GM23338 (cell line): Measurements from ENCODE around the gene TOX2. TPM values are rescaled to one million over a fixed set of nuclear protein-coding genes. Genes with fewer than 3 reads are reported as not detected.

Experiments
- ATAC-seq: fragments of 200-7000 bp; cut with Tn5 transposase; 3 replicates; pipeline ENCODE4 v1.9.1; 2020
- DNase-seq: peaks from one replicate; pipeline ENCODE4 v3.0.0-alpha.2; 2015; ENCODE audit warnings: low spot score
- H2AFZ ChIP-seq: fragments of 200-600 bp; sonication (generic); 2 replicates; pipeline ENCODE4 v1.8.0; 2016; ENCODE audit warnings: antibody characterized with exemption, mild to moderate bottlenecking, moderate library complexity
- H3F3A ChIP-seq: fragments of 200-600 bp; sonication (generic); replicated peaks from 2 replicates; pipeline ENCODE4 v1.8.0; 2017; ENCODE audit warnings: antibody characterized with exemption, mixed run types, low read depth
- H3K27ac ChIP-seq: fragments of 200-600 bp; sonication (generic); 2 replicates; pipeline ENCODE4 v1.6.1; 2016; ENCODE audit warnings: low read depth
- H3K27me3 ChIP-seq: fragments of 200-600 bp; sonication (generic); 2 replicates; pipeline ENCODE4 v1.8.0; 2016; ENCODE audit warnings: mild to moderate bottlenecking, mixed run types, moderate library complexity; ENCODE audit not compliant: insufficient read depth
- H3K36me3 ChIP-seq: fragments of 200-600 bp; sonication (generic); 2 replicates; pipeline ENCODE4 v1.8.0; 2016; ENCODE audit warnings: mild to moderate bottlenecking; ENCODE audit not compliant: insufficient read depth
- H3K4me1 ChIP-seq: fragments of 200-600 bp; sonication (generic); 2 replicates; pipeline ENCODE4 v1.8.0; 2016; ENCODE audit warnings: mild to moderate bottlenecking, moderate library complexity; ENCODE audit not compliant: insufficient read depth
- H3K4me2 ChIP-seq: fragments of 200-600 bp; sonication (generic); 2 replicates; pipeline ENCODE4 v1.7.1; 2017; ENCODE audit warnings: mixed run types
- H3K4me3 ChIP-seq: fragments of 200-600 bp; sonication (generic); 2 replicates; pipeline ENCODE4 v1.6.1; 2016; ENCODE audit warnings: mixed run types
- H3K79me2 ChIP-seq: fragments of 200-600 bp; sonication (generic); replicated peaks from 2 replicates; pipeline ENCODE4 v1.8.0; 2017; ENCODE audit warnings: mild to moderate bottlenecking; ENCODE audit not compliant: insufficient read depth
- H3K9me2 ChIP-seq: fragments of 200-600 bp; sonication (generic); 2 replicates; pipeline ENCODE4 v1.8.0; 2017; ENCODE audit not compliant: insufficient read depth
- H4K20me1 ChIP-seq: fragments of 200-600 bp; sonication (generic); replicated peaks from 2 replicates; pipeline ENCODE4 v1.8.0; 2017; ENCODE audit warnings: mild to moderate bottlenecking; ENCODE audit not compliant: insufficient read depth
- H3K27ac Mint-ChIP-seq: 2 replicates; pipeline ENCODE4 v1.8.0; 2020; ENCODE audit warnings: inconsistent platforms, mild to moderate bottlenecking, moderate library complexity, mixed read lengths
- H3K27me3 Mint-ChIP-seq: 3 replicates; pipeline ENCODE4 v1.8.0; 2022; ENCODE audit warnings: low read depth, mild to moderate bottlenecking, moderate library complexity, mixed read lengths, inconsistent platforms; ENCODE audit not compliant: insufficient read depth, poor library complexity
- H3K36me3 Mint-ChIP-seq: 3 replicates; pipeline ENCODE4 v1.8.0; 2021; ENCODE audit warnings: low read depth, mild to moderate bottlenecking, inconsistent platforms, moderate library complexity, mixed read lengths
- H3K4me1 Mint-ChIP-seq: 3 replicates; pipeline ENCODE4 v1.8.0; 2020; ENCODE audit warnings: mild to moderate bottlenecking, inconsistent platforms, mixed read lengths
- H3K4me3 Mint-ChIP-seq: 3 replicates; pipeline ENCODE4 v1.8.0; 2021; ENCODE audit warnings: moderate library complexity, mild to moderate bottlenecking, inconsistent platforms, mixed read lengths
- H3K9me3 Mint-ChIP-seq: 3 replicates; pipeline ENCODE4 v1.8.0; 2020; ENCODE audit warnings: moderate library complexity, mild to moderate bottlenecking, inconsistent platforms, mixed read lengths
- CREB1 ChIP-seq: fragments of 250-450 bp; sonication (Bioruptor Pico); IDR thresholded peaks from 2 replicates; pipeline ENCODE4 v1.5.0; 2020; ENCODE audit warnings: low read depth, mild to moderate bottlenecking, moderate library complexity
- CTCF ChIP-seq, 2 experiments: fragments of 200-600 bp in 1 of 2; sonication (generic) in 1 of 2; conservative IDR thresholded peaks; 2 replicates each; pipeline versions ENCODE4 v1.5.1 to v1.6.1; 2016 to 2017; ENCODE audit warnings: antibody characterized with exemption in 2 of 2, low read depth in 2 of 2, mild to moderate bottlenecking in 2 of 2, moderate library complexity in 1 of 2
- JUNB ChIP-seq: IDR thresholded peaks from one replicate; pipeline ENCODE4 v1.6.1; 2016; ENCODE audit warnings: antibody characterized with exemption; ENCODE audit not compliant: unreplicated experiment
- POLR2AphosphoS5 ChIP-seq: IDR thresholded peaks from 2 replicates; pipeline ENCODE4 v1.6.1; 2016; ENCODE audit warnings: antibody characterized with exemption, low read depth
- ZNF331 ChIP-seq: fragments of 250-450 bp; sonication (Bioruptor Pico); IDR thresholded peaks from 2 replicates; pipeline ENCODE4 v1.5.0; 2020; ENCODE audit warnings: low read depth, mild to moderate bottlenecking, moderate library complexity
- polyA plus RNA-seq: library from polyadenylated mRNA; unstranded; fragments of >200 nt; fragmentation: Nextera tagmentation; extraction: Ambion mirVana; gene quantifications from 2 replicates; pipeline ENCODE4 v1.2.1, GENCODE V29; 2016
- total RNA-seq: library from RNA; depleted of rRNA; stranded (reverse); fragments of >200 nt; shearing (Covaris generic); gene quantifications from 2 replicates; pipeline ENCODE4 v1.2.3, GENCODE V29; 2014
- TF ChIP-seq, protein P1 (sequence below): IDR thresholded peaks from 2 replicates; pipeline ENCODE4 v1.6.1; 2016; ENCODE audit warnings: antibody characterized with exemption
- TF ChIP-seq, protein P2 (sequence below): IDR thresholded peaks from one replicate; pipeline ENCODE4 v1.6.1; 2018; ENCODE audit warnings: antibody characterized with exemption; ENCODE audit not compliant: unreplicated experiment
- TF ChIP-seq, protein P3 (sequence below): fragments of 250-450 bp; sonication (Bioruptor Pico); IDR thresholded peaks from 2 replicates; pipeline ENCODE4 v1.5.0; 2020; ENCODE audit warnings: mild to moderate bottlenecking, moderate library complexity

The TOX2 gene
- total and polyA plus RNA-seq, 2 experiments from 2014 or later, result 1.4 to 1.5 TPM

DNA sequence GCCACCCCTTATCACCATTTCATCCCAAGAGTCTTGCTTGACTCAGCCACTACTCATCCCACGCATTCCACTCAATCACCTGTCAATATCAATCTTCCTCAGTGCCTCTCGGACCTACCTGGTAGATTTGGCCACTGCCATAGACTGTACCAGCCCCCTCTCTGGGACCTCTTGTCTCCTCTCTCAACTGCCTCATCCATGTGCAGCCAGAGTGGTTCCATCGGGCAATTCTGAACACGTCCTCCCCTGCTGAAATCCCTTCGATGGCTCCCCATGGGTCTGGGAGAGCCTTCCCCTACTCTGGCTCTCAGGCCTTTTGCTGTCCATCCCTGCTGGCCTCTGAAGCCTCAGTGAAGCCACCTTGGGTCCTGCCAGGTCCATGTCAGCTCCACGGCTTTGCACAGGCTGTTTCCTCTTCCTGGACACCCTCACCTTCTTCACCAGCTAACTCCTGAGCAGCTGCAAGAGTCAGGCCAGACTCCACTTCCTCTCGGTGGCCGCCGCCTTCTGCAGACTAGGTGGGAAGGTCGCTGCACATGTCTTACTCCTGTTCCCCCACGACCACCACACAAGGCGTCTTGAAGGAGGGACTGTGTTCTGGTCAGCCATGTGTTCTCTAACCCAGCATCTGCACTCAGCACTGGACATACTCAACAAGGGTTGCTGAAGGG, 120.4 kb downstream of the TOX2 start:
- no peaks in the 10 kb centered on the region for H3K9me3 Mint-ChIP-seq
- Histone ChIP-seq H3K9me2 (no peaks in the 10 kb centered on the region), H3K27me3 (no peaks in the 10 kb centered on the region), H3K27ac (no peak overlapping the region), H3K79me2 (no peaks in the 10 kb centered on the region), H3K4me2 (no peak overlapping the region), H4K20me1 (no peaks in the 10 kb centered on the region), H3K4me1 (no peaks in the 10 kb centered on the region), H3K4me3 (no peak overlapping the region), H3F3A (no peaks in the 10 kb centered on the region), H3K36me3 (no peaks in the 10 kb centered on the region), H2AFZ (no peak overlapping the region)
- ATAC-seq (no peak), DNase-seq (no peak)
- TF ChIP-seq POLR2AphosphoS5, result no peak
- TF ChIP-seq JUNB, result no peak
- TF ChIP-seq, protein P1, sequence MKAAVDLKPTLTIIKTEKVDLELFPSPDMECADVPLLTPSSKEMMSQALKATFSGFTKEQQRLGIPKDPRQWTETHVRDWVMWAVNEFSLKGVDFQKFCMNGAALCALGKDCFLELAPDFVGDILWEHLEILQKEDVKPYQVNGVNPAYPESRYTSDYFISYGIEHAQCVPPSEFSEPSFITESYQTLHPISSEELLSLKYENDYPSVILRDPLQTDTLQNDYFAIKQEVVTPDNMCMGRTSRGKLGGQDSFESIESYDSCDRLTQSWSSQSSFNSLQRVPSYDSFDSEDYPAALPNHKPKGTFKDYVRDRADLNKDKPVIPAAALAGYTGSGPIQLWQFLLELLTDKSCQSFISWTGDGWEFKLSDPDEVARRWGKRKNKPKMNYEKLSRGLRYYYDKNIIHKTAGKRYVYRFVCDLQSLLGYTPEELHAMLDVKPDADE, result no peak
- TF ChIP-seq, protein P2, sequence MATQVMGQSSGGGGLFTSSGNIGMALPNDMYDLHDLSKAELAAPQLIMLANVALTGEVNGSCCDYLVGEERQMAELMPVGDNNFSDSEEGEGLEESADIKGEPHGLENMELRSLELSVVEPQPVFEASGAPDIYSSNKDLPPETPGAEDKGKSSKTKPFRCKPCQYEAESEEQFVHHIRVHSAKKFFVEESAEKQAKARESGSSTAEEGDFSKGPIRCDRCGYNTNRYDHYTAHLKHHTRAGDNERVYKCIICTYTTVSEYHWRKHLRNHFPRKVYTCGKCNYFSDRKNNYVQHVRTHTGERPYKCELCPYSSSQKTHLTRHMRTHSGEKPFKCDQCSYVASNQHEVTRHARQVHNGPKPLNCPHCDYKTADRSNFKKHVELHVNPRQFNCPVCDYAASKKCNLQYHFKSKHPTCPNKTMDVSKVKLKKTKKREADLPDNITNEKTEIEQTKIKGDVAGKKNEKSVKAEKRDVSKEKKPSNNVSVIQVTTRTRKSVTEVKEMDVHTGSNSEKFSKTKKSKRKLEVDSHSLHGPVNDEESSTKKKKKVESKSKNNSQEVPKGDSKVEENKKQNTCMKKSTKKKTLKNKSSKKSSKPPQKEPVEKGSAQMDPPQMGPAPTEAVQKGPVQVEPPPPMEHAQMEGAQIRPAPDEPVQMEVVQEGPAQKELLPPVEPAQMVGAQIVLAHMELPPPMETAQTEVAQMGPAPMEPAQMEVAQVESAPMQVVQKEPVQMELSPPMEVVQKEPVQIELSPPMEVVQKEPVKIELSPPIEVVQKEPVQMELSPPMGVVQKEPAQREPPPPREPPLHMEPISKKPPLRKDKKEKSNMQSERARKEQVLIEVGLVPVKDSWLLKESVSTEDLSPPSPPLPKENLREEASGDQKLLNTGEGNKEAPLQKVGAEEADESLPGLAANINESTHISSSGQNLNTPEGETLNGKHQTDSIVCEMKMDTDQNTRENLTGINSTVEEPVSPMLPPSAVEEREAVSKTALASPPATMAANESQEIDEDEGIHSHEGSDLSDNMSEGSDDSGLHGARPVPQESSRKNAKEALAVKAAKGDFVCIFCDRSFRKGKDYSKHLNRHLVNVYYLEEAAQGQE, result no peak
- no peak for TF ChIP-seq ZNF331 (CRISPR knock-in tag)
- TF ChIP-seq, protein P3, sequence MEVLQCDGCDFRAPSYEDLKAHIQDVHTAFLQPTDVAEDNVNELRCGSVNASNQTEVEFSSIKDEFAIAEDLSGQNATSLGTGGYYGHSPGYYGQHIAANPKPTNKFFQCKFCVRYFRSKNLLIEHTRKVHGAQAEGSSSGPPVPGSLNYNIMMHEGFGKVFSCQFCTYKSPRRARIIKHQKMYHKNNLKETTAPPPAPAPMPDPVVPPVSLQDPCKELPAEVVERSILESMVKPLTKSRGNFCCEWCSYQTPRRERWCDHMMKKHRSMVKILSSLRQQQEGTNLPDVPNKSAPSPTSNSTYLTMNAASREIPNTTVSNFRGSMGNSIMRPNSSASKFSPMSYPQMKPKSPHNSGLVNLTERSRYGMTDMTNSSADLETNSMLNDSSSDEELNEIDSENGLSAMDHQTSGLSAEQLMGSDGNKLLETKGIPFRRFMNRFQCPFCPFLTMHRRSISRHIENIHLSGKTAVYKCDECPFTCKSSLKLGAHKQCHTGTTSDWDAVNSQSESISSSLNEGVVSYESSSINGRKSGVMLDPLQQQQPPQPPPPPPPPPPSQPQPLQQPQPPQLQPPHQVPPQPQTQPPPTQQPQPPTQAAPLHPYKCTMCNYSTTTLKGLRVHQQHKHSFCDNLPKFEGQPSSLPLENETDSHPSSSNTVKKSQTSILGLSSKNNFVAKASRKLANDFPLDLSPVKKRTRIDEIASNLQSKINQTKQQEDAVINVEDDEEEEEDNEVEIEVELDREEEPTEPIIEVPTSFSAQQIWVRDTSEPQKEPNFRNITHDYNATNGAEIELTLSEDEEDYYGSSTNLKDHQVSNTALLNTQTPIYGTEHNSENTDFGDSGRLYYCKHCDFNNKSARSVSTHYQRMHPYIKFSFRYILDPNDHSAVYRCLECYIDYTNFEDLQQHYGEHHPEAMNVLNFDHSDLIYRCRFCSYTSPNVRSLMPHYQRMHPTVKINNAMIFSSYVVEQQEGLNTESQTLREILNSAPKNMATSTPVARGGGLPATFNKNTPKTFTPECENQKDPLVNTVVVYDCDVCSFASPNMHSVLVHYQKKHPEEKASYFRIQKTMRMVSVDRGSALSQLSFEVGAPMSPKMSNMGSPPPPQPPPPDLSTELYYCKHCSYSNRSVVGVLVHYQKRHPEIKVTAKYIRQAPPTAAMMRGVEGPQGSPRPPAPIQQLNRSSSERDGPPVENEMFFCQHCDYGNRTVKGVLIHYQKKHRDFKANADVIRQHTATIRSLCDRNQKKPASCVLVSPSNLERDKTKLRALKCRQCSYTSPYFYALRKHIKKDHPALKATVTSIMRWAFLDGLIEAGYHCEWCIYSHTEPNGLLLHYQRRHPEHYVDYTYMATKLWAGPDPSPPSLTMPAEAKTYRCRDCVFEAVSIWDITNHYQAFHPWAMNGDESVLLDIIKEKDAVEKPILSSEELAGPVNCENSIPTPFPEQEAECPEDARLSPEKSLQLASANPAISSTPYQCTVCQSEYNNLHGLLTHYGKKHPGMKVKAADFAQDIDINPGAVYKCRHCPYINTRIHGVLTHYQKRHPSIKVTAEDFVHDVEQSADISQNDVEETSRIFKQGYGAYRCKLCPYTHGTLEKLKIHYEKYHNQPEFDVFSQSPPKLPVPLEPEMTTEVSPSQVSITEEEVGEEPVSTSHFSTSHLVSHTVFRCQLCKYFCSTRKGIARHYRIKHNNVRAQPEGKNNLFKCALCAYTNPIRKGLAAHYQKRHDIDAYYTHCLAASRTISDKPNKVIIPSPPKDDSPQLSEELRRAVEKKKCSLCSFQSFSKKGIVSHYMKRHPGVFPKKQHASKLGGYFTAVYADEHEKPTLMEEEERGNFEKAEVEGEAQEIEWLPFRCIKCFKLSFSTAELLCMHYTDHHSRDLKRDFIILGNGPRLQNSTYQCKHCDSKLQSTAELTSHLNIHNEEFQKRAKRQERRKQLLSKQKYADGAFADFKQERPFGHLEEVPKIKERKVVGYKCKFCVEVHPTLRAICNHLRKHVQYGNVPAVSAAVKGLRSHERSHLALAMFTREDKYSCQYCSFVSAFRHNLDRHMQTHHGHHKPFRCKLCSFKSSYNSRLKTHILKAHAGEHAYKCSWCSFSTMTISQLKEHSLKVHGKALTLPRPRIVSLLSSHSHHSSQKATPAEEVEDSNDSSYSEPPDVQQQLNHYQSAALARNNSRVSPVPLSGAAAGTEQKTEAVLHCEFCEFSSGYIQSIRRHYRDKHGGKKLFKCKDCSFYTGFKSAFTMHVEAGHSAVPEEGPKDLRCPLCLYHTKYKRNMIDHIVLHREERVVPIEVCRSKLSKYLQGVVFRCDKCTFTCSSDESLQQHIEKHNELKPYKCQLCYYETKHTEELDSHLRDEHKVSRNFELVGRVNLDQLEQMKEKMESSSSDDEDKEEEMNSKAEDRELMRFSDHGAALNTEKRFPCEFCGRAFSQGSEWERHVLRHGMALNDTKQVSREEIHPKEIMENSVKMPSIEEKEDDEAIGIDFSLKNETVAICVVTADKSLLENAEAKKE (CRISPR knock-in tag), result no peak
- no peak for TF ChIP-seq CTCF (conservative IDR thresholded peaks at IDR 0.05; ENCODE audit: low read depth in 2 of 2)
- no peak for TF ChIP-seq CREB1
- peaks cover 6% of the 10 kb centered on the region for H3K27me3 Mint-ChIP-seq
- H3K27ac Mint-ChIP-seq, result no peak overlapping the region
- H3K4me3 Mint-ChIP-seq, result no peak overlapping the region
- H3K4me1 Mint-ChIP-seq, result peaks cover 10% of the 10 kb centered on the region; the same call in 2 of the 3 replicates
- H3K36me3 Mint-ChIP-seq, result no peaks in the 10 kb centered on the region; the same call in 2 of the 3 replicates
